ENCODE data around the gene BRF1.

The BRF1 gene

DNA sequence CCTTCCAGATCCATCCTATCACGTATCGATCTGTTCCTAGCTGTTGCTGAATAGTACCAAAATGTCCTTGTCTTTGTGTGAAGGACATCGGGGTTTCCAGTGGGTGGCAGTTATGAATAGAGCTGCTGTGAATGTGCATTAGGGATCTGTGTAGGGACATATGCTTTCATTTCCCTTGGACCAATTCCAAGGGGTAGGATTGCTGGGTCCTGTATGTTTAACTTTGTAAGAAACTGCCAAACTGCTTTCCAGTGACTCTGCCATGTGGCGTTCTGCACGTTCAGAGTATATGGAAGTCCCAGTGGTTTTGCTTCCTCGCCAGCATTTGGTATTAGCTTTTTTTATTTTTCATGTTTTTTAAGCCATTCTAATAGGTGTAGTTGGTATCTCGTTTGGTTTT is 42.4 kb upstream of the BRF1 start:
- Histone ChIP-seq H3K4me1 (ENCODE audit: control insufficient read depth in 2 of 2, insufficient read depth in 1 of 2, low read depth in 1 of 2, low read length in 2 of 2) (peaks cover 8 to 14% of the 10 kb centered on the region in 2 donors), H3K23ac (ENCODE audit: low read depth, low read length, poor library complexity) (no peak overlapping the region), H3K4ac (ENCODE audit: low read length) (no peak overlapping the region), H3K4me3 (ENCODE audit: low read length in 2 of 2) (no peak overlapping the region), H2BK120ac (ENCODE audit: low read depth, low read length) (no peak overlapping the region), H3K27ac (replicated peaks; ENCODE audit: low read length) (no peak overlapping the region), H3K79me1 (ENCODE audit: low read depth, low read length) (peaks cover 2% of the 10 kb centered on the region), H3K27me3 (ENCODE audit: control insufficient read depth in 3 of 3, insufficient read depth in 3 of 3, low read depth in 1 of 3, low read length in 3 of 3) (no peaks in the 10 kb centered on the region), H2BK15ac (ENCODE audit: low read length) (no peak overlapping the region), H3K36me3 (replicated peaks in 1 of 2; ENCODE audit: control insufficient read depth in 2 of 2, insufficient read depth in 2 of 2, low read length in 2 of 2) (no peaks in the 10 kb centered on the region), H3K18ac (ENCODE audit: low read length) (no peak overlapping the region), H4K8ac (ENCODE audit: low read depth, low read length) (no peak overlapping the region), H2AFZ (ENCODE audit: low read length) (no peak overlapping the region), H2AK5ac (ENCODE audit: low read depth, low read length) (no peak overlapping the region), H3K14ac (ENCODE audit: low read length) (no peak overlapping the region), H3K4me2 (ENCODE audit: insufficient read depth, low read length, poor library complexity, severe bottlenecking) (no peak overlapping the region), H4K91ac (ENCODE audit: low read depth, low read length, poor library complexity) (no peak overlapping the region), H2BK12ac (ENCODE audit: low read length) (no peak overlapping the region), H3K9ac (ENCODE audit: low read depth, low read length, poor library complexity) (no peak overlapping the region), H2BK5ac (ENCODE audit: low read length) (no peak overlapping the region), H3K9me3 (replicated peaks in 1 of 2; ENCODE audit: control insufficient read depth in 2 of 2, insufficient read depth in 1 of 2, low read depth in 1 of 2, low read length in 2 of 2) (peaks cover 4 to 5% of the 10 kb centered on the region in 2 donors)
- WGBS, 2 donors (ENCODE audit: extremely low coverage in 2 of 2, insufficient read length in 2 of 2, insufficient replicate concordance in 1 of 2), result no CpG with 5 or more reads among the region's 7 CpGs
- no peak for DNase-seq (ENCODE audit: low spot score)

GRCh38 chr14:105340821-105341733 is 40.3 kb upstream of the BRF1 start:
- Histone ChIP-seq H3K4me1 (ENCODE audit: control insufficient read depth in 2 of 2, insufficient read depth in 1 of 2, low read depth in 1 of 2, low read length in 2 of 2) (peaks cover 10 to 14% of the 10 kb centered on the region in 2 donors), H3K4me2 (ENCODE audit: insufficient read depth, low read length, poor library complexity, severe bottlenecking) (no peak overlapping the region), H2BK15ac (ENCODE audit: low read length) (no peak overlapping the region), H4K8ac (ENCODE audit: low read depth, low read length) (no peak overlapping the region), H3K4ac (ENCODE audit: low read length) (no peak overlapping the region), H3K79me1 (ENCODE audit: low read depth, low read length) (peaks cover 3% of the 10 kb centered on the region), H3K9me3 (replicated peaks in 1 of 2; ENCODE audit: control insufficient read depth in 2 of 2, insufficient read depth in 1 of 2, low read depth in 1 of 2, low read length in 2 of 2) (peaks cover 4 to 5% of the 10 kb centered on the region in 2 donors), H2BK120ac (ENCODE audit: low read depth, low read length) (no peak overlapping the region), H2AFZ (ENCODE audit: low read length) (no peak overlapping the region), H3K27ac (replicated peaks; ENCODE audit: low read length) (no peak overlapping the region), H3K18ac (ENCODE audit: low read length) (peak overlapping the region; percentile 53), H2BK5ac (ENCODE audit: low read length) (no peak overlapping the region), H2BK12ac (ENCODE audit: low read length) (no peak overlapping the region), H3K27me3 (ENCODE audit: control insufficient read depth in 3 of 3, insufficient read depth in 3 of 3, low read depth in 1 of 3, low read length in 3 of 3) (no peaks in the 10 kb centered on the region), H2AK5ac (ENCODE audit: low read depth, low read length) (no peak overlapping the region), H3K9ac (ENCODE audit: low read depth, low read length, poor library complexity) (peak overlapping the region; percentile 39), H3K36me3 (replicated peaks in 1 of 2; ENCODE audit: control insufficient read depth in 2 of 2, insufficient read depth in 2 of 2, low read length in 2 of 2) (peaks cover 0 to 7% of the 10 kb centered on the region in 2 donors), H3K14ac (ENCODE audit: low read length) (peak overlapping the region; percentile 86), H3K23ac (ENCODE audit: low read depth, low read length, poor library complexity) (peak overlapping the region; percentile 27), H4K91ac (ENCODE audit: low read depth, low read length, poor library complexity) (peak overlapping the region; percentile 32), H3K4me3 (ENCODE audit: low read length in 2 of 2) (no peak overlapping the region)
- no peak for DNase-seq (ENCODE audit: low spot score)
- no CpG with 5 or more reads among the region's 20 CpGs for WGBS, 2 donors (ENCODE audit: extremely low coverage in 2 of 2, insufficient read length in 2 of 2, insufficient replicate concordance in 1 of 2)

- no peaks in the 10 kb centered on the region for H3K9me3 ChIP-seq (replicated peaks in 1 of 2; ENCODE audit: control insufficient read depth in 2 of 2, insufficient read depth in 1 of 2, low read depth in 1 of 2, low read length in 2 of 2)
- H2BK15ac ChIP-seq (ENCODE audit: low read length), result no peak overlapping the region
- DNase-seq (ENCODE audit: low spot score), result no peak
- no peak overlapping the region for H3K9ac ChIP-seq (ENCODE audit: low read depth, low read length, poor library complexity)
- H2AFZ ChIP-seq (ENCODE audit: low read length), result no peak overlapping the region
- peak overlapping the region; percentile 19 for H2BK120ac ChIP-seq (ENCODE audit: low read depth, low read length)
- no peak overlapping the region for H3K4ac ChIP-seq (ENCODE audit: low read length)
- H4K91ac ChIP-seq (ENCODE audit: low read depth, low read length, poor library complexity), result no peak overlapping the region
- H3K23ac ChIP-seq (ENCODE audit: low read depth, low read length, poor library complexity), result no peak overlapping the region
- H2AK5ac ChIP-seq (ENCODE audit: low read depth, low read length), result no peak overlapping the region
- WGBS, 2 donors (ENCODE audit: extremely low coverage in 2 of 2, insufficient read length in 2 of 2, insufficient replicate concordance in 1 of 2), result no CpG with 5 or more reads among the region's 18 CpGs
- no peak overlapping the region for H3K4me2 ChIP-seq (ENCODE audit: insufficient read depth, low read length, poor library complexity, severe bottlenecking)
- peak overlapping the region in 1 of 2 donors; percentile 26 for H3K4me3 ChIP-seq (ENCODE audit: low read length in 2 of 2)
- no peak overlapping the region for H3K14ac ChIP-seq (ENCODE audit: low read length)
- H3K36me3 ChIP-seq (replicated peaks in 1 of 2; ENCODE audit: control insufficient read depth in 2 of 2, insufficient read depth in 2 of 2, low read length in 2 of 2), result peaks cover 0 to 7% of the 10 kb centered on the region in 2 donors
- peak overlapping the region; percentile 89 for H4K8ac ChIP-seq (ENCODE audit: low read depth, low read length)
- H3K27ac ChIP-seq (replicated peaks; ENCODE audit: low read length), result no peak overlapping the region
- no peak overlapping the region for H2BK12ac ChIP-seq (ENCODE audit: low read length)
- H2BK5ac ChIP-seq (ENCODE audit: low read length), result no peak overlapping the region
- H3K27me3 ChIP-seq (ENCODE audit: control insufficient read depth in 3 of 3, insufficient read depth in 3 of 3, low read depth in 1 of 3, low read length in 3 of 3), result no peaks in the 10 kb centered on the region
- peaks cover 3% of the 10 kb centered on the region for H3K79me1 ChIP-seq (ENCODE audit: low read depth, low read length)
- H3K4me1 ChIP-seq (ENCODE audit: control insufficient read depth in 2 of 2, insufficient read depth in 1 of 2, low read depth in 1 of 2, low read length in 2 of 2), result peaks cover 10 to 14% of the 10 kb centered on the region in 2 donors
- H3K18ac ChIP-seq (ENCODE audit: low read length), result peak overlapping the region; percentile 42
These were observed 37.4 kb upstream of the BRF1 start for GRCh38 chr14:105337966-105338741.

GRCh38 chr14:105337433-105337832 is 36.6 kb upstream of the BRF1 start:
- H2AFZ ChIP-seq (ENCODE audit: low read length), result no peak overlapping the region
- H4K91ac ChIP-seq (ENCODE audit: low read depth, low read length, poor library complexity), result no peak overlapping the region
- no peak overlapping the region for H2AK5ac ChIP-seq (ENCODE audit: low read depth, low read length)
- H3K9me3 ChIP-seq (replicated peaks in 1 of 2; ENCODE audit: control insufficient read depth in 2 of 2, insufficient read depth in 1 of 2, low read depth in 1 of 2, low read length in 2 of 2), result no peaks in the 10 kb centered on the region
- WGBS, 2 donors (ENCODE audit: extremely low coverage in 2 of 2, insufficient read length in 2 of 2, insufficient replicate concordance in 1 of 2), result no CpG with 5 or more reads among the region's 6 CpGs
- no peak overlapping the region for H3K9ac ChIP-seq (ENCODE audit: low read depth, low read length, poor library complexity)
- no peak overlapping the region for H4K8ac ChIP-seq (ENCODE audit: low read depth, low read length)
- no peak overlapping the region for H2BK15ac ChIP-seq (ENCODE audit: low read length)
- no peaks in the 10 kb centered on the region for H3K27me3 ChIP-seq (ENCODE audit: control insufficient read depth in 3 of 3, insufficient read depth in 3 of 3, low read depth in 1 of 3, low read length in 3 of 3)
- H2BK12ac ChIP-seq (ENCODE audit: low read length), result no peak overlapping the region
- H3K4me3 ChIP-seq (ENCODE audit: low read length in 2 of 2), result no peak overlapping the region
- no peak overlapping the region for H2BK120ac ChIP-seq (ENCODE audit: low read depth, low read length)
- no peak overlapping the region for H3K4ac ChIP-seq (ENCODE audit: low read length)
- H3K4me2 ChIP-seq (ENCODE audit: insufficient read depth, low read length, poor library complexity, severe bottlenecking), result no peak overlapping the region
- peaks cover 0 to 7% of the 10 kb centered on the region in 2 donors for H3K36me3 ChIP-seq (replicated peaks in 1 of 2; ENCODE audit: control insufficient read depth in 2 of 2, insufficient read depth in 2 of 2, low read length in 2 of 2)
- H3K23ac ChIP-seq (ENCODE audit: low read depth, low read length, poor library complexity), result no peak overlapping the region
- H3K18ac ChIP-seq (ENCODE audit: low read length), result no peak overlapping the region
- no peak overlapping the region for H3K27ac ChIP-seq (replicated peaks; ENCODE audit: low read length)
- H3K4me1 ChIP-seq (ENCODE audit: control insufficient read depth in 2 of 2, insufficient read depth in 1 of 2, low read depth in 1 of 2, low read length in 2 of 2), result peaks cover 10 to 14% of the 10 kb centered on the region in 2 donors
- no peak for DNase-seq (ENCODE audit: low spot score)
- H2BK5ac ChIP-seq (ENCODE audit: low read length), result no peak overlapping the region
- no peak overlapping the region for H3K14ac ChIP-seq (ENCODE audit: low read length)
- peaks cover 3% of the 10 kb centered on the region for H3K79me1 ChIP-seq (ENCODE audit: low read depth, low read length)

Measured in neuronal stem cell (in vitro differentiated cells).